Breast epithelium (tissue), 3 donors: Measurements from ENCODE around the gene TALDO1.

Source experiments
- CTCF ChIP-seq, 3 donors: fragments of 450-650 bp; IDR thresholded peaks; one replicate each; pipeline ENCODE4 v1.5.1; 2016 to 2017; ENCODE audit warnings: antibody characterized with exemption in 3 of 3, mild to moderate bottlenecking in 3 of 3, moderate library complexity in 3 of 3
- POLR2A ChIP-seq: fragments of 450-650 bp; IDR thresholded peaks from one replicate; pipeline ENCODE4 v1.6.1; 2016; ENCODE audit warnings: antibody characterized with exemption, mild to moderate bottlenecking, moderate library complexity
- POLR2AphosphoS5 ChIP-seq, 3 donors: sonication (generic); formaldehyde crosslinking; IDR thresholded peaks; one replicate each; pipeline ENCODE4 v1.6.1; 2017; ENCODE audit warnings: antibody characterized with exemption in 3 of 3

- no peak for TF ChIP-seq CTCF (IDR thresholded peaks at IDR 0.05)
- no peak for TF ChIP-seq POLR2AphosphoS5 (IDR thresholded peaks at IDR 0.05)
- no peak for TF ChIP-seq POLR2A
These were observed 56.7 kb downstream of the TALDO1 start for GRCh38 chr11:803770-804598.
